Measurements from ENCODE around the gene CCDC112. TPM values are rescaled to one million over a fixed set of nuclear protein-coding genes. Genes with fewer than 3 reads are reported as not detected.

Gene CCDC112
- total RNA-seq, 1 experiment from 2014 or later, result 13.0 TPM

- Histone ChIP-seq H3K4me2 (ENCODE audit: insufficient read depth, insufficient read length, low read length) (no peak overlapping the region), H3K4ac (ENCODE audit: low read depth, low read length) (no peak overlapping the region), H2AFZ (ENCODE audit: low read length) (no peak overlapping the region), H3K18ac (ENCODE audit: insufficient read length, low read depth, low read length) (no peak overlapping the region), H3T11ph (ENCODE audit: low read length) (no peak overlapping the region), H3K27me3 (ENCODE audit: insufficient read depth, low read length) (no peaks in the 10 kb centered on the region), H4K8ac (replicated peaks; ENCODE audit: insufficient read length, low read depth, low read length) (no peak overlapping the region), H3K23me2 (ENCODE audit: insufficient read length, low read depth, low read length, poor library complexity, severe bottlenecking) (no peaks in the 10 kb centered on the region), H3K4me1 (ENCODE audit: insufficient read depth, low read length) (no peaks in the 10 kb centered on the region; the same call in 1 of the 2 replicates), H3K79me2 (ENCODE audit: insufficient read depth, low read length) (no peaks in the 10 kb centered on the region), H2BK12ac (ENCODE audit: insufficient read length, low read depth, low read length) (no peak overlapping the region), H4K20me1 (ENCODE audit: control insufficient read depth, insufficient read depth, insufficient read length) (no peaks in the 10 kb centered on the region), H4K91ac (ENCODE audit: insufficient read length, low read depth, low read length) (no peak overlapping the region), H2AK5ac (ENCODE audit: insufficient read length, low read length) (no peak overlapping the region), H3K27ac (ENCODE audit: insufficient read length, low read depth, low read length) (no peak overlapping the region), H2BK5ac (ENCODE audit: insufficient read length, low read length) (no peak overlapping the region), H2BK120ac (ENCODE audit: low read depth, low read length, poor library complexity, severe bottlenecking) (no peak overlapping the region), H3K23ac (ENCODE audit: insufficient read length, low read depth, low read length) (no peak overlapping the region), H3K14ac (ENCODE audit: insufficient read depth, low read length) (no peak overlapping the region), H4K5ac (ENCODE audit: insufficient read length, low read depth, low read length) (no peak overlapping the region), H3K56ac (ENCODE audit: insufficient read length, low read depth, low read length) (no peak overlapping the region), H3K9ac (ENCODE audit: extremely low read depth, insufficient read length, low read length) (no peak overlapping the region), H2BK15ac (ENCODE audit: low read depth, low read length) (no peak overlapping the region), H2BK20ac (ENCODE audit: low read depth, low read length, poor library complexity, severe bottlenecking) (no peak overlapping the region), H3K79me1 (ENCODE audit: insufficient read depth, low read depth, low read length, poor library complexity, severe bottlenecking) (no peaks in the 10 kb centered on the region), H3K9me3 (ENCODE audit: control insufficient read depth, low read depth, low read length) (no peaks in the 10 kb centered on the region)
- peaks cover 0 to 7% of the 10 kb centered on the region in 2 experiments; a peak in 1 of 5 replicates for H3K9me3 Mint-ChIP-seq
- H3K36me3 Mint-ChIP-seq (ENCODE audit: insufficient read depth in 1 of 3, low read depth in 3 of 3), result no peaks in the 10 kb centered on the region; a peak in 1 of 7 replicates
- no peak for TF ChIP-seq CTCF (conservative IDR thresholded peaks at IDR 0.05)
- DNase-seq, result no peak
- no peak overlapping the region for H3K27ac Mint-ChIP-seq
- peaks cover 8 to 14% of the 10 kb centered on the region in 2 experiments for H3K4me1 Mint-ChIP-seq
- H3K27me3 Mint-ChIP-seq (ENCODE audit: low read depth), result no peaks in the 10 kb centered on the region
- no peak overlapping the region for H3K4me3 Mint-ChIP-seq
Measured at GRCh38 chr5:115308815-115309214, 12.4 kb upstream of the CCDC112 start.

Measured in H9 (cell line).